GM12801 (cell line): ENCODE data around the gene RNF149.

ENCODE experiments used
- TF ChIP-seq, protein P1 (sequence below): IDR thresholded peaks from one replicate; pipeline ENCODE4 v1.5.1; 2011; ENCODE audit warnings: control low read depth; ENCODE audit not compliant: insufficient read length; ENCODE audit errors: extremely low read depth

Gene RNF149

DNA sequence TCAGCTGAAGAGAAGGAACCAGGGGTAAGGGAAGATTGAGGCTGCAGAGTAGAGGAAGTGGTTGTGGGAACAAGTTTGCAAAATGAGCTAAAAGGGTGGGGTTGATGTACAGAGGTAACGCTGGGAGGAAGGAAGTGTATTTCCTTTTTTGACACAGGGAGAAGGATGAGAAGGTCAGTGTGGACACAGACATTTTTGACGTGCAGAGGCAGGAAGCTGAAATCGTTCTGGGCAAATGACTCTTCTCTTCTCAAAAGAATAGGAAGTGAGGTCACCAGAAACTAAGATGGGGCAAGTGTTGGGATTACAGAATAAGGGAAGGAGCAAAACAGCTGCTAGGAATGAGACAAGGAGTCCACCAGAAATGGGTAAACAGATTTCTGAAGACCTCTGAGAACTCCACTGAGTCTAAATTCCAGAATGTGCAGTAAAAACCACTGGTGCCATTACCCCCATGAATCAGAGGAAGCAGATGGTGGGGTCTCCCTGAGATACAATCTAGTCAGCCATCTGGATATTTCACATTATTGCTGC lies 20.0 kb upstream of the RNF149 start:
- TF ChIP-seq, protein P1, sequence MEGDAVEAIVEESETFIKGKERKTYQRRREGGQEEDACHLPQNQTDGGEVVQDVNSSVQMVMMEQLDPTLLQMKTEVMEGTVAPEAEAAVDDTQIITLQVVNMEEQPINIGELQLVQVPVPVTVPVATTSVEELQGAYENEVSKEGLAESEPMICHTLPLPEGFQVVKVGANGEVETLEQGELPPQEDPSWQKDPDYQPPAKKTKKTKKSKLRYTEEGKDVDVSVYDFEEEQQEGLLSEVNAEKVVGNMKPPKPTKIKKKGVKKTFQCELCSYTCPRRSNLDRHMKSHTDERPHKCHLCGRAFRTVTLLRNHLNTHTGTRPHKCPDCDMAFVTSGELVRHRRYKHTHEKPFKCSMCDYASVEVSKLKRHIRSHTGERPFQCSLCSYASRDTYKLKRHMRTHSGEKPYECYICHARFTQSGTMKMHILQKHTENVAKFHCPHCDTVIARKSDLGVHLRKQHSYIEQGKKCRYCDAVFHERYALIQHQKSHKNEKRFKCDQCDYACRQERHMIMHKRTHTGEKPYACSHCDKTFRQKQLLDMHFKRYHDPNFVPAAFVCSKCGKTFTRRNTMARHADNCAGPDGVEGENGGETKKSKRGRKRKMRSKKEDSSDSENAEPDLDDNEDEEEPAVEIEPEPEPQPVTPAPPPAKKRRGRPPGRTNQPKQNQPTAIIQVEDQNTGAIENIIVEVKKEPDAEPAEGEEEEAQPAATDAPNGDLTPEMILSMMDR = no peak

DNA sequence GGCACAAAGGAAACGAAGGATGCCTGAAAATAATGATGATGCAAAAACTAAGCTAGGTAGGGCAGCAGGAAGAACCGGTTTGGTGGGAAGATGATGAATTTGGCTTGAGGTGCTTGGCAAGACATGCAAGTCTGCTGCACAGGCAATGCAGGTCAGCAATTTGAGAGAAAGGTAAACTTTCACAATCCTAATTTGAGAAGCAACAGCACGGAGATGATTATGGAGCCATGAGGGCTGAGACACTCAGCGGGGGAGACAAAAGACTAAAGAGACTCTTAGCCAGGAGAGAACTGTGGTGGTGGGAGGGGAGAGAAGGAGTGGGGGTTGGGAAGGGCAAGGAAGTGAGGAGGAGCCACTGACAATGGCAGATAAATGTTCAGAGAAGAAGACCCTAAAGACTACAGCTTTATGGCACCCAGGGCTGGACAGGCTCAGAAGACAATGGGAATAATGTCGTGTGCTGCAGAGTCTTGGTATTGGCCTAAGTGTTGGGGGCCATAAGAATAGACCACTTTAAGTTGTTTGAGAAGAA lies 19.4 kb upstream of the RNF149 start:
- TF ChIP-seq, protein P1 = no peak

DNA sequence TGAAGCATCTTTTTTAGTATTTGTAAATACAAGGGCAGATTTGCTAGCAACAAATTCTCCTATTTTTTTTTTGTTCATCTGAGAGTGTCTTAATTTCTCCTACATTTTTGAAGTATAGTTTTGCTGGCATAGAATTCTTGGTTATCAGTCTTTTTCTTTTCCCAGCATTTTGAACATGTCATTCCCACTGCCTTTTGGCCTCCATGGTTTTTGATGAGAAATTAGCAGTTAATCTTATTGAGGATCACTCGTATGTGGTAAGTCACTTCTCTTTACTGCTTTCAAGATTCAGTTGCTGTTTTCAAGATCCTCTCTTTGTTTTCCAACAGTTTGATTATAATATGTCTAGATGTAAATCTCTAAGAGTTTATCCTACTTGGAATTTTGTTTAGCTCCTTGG lies 16.9 kb upstream of the RNF149 start:
- TF ChIP-seq, protein P1 = no peak

DNA sequence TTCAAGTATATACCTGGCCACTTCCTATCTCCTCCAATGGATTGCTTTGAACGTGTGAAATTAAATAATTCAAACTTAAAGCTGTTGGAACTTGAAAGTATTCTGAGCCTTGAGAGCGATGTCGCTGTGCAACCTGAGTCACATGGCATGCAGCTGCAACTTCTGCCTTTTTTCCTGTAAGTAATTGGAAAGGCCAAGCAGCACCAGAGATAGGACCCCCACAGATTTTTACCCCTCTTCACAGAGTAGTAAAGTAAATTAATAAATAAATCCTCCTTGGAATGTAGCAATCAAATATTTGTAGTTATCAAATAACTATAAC lies 3.2 kb upstream of the RNF149 start:
- TF ChIP-seq, protein P1 = no peak

DNA sequence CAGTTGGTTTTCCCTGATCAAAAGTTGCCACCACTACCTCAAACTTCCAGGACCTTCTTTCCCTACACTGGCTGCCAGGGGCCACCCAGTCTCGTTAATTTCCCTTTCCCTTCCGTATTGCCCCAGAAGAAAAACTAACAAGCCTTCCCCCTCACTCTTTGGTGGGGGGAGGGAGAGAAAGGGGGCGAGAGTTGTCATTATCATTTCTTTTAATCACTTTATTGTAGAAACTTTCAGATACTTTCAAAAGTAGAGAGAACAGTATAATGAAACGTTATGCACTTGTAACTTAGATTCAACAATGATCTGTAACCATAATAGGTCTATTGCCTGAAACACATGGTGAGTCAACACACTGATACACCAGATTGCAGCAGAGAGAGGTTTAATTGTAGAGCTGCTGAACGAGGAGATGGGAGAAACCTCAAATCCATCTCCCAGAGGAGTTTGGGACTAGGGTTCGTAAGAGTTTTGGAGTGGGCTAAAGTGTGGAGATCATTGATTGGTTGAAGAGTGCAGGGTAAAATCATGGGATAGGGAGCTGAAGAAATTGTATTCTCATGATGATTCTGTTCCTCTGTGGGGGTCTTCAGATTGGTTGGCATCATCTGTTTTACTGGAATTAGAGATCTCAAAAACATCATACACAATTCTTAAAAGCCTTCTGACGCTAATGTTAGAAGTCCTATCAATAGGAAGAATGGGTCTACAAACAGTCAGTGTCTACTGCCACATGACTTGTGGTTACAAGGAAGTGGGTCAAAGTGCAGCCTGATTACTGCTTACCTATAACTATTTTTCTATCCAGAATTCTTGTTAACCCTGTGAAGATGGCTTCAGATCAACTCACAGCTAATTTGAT lies 2.6 kb upstream of the RNF149 start:
- TF ChIP-seq, protein P1 = no peak

DNA sequence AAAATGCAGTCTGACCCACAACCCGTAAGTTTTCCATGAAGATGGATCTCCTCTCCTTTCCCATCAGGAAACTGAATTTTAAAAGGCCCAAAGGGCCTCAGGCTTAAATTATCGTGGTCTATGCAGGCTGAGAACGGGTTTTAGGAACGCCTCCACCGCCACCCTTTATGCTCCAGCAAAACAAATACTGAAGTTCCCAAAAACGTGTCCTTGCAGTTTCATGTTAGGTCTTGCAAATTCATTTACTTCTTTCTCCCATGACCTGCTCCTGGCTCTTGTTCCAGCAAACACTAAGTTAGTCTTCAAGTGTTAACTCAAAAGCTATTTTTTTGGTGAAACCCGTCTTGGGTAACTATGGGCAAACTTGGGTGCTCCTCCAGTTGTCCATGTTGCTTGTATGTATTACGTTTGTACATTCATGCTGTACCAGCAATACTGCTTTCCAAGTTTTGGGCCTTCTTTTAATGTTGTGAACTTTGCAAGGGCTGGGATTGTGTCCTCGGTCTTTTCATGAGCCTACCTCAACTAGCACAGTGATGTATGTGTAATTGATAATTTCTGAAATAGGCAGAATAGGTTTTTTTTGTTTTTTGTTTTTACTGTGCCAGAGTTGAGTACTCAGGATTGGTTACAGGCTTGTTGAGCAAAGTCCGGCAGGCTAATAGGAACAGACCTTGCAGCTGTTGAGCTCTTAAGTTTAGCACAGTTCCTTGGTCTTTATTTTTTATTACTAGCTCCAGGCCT lies 1.8 kb upstream of the RNF149 start:
- TF ChIP-seq, protein P1 = no peak

DNA sequence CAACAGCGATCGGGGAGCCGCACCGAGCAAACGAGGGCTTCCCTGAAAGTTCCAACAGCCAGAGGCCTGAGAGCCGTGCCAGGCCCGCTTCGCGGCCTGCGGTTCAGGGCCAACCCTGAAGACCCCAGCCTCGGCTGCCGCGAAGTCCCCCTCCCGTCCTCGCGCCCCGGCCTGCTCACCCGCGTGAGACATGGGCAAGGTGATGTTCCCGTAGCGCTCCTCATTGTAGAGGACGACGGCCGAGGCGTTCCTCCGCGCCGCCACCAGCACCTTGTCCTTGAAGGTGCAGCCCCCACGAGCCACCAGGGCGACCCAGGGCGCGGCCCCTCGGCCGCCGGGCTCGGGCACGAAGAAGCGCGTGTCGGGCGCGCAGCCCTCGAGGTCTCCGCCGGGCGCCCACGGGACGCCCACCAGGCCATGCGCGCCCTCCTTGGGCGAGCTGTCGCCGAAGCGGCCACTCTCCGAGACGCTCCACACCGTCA lies 510 bp downstream of the RNF149 start:
- TF ChIP-seq, protein P1 = no peak
